Measurements from ENCODE around the gene FRMD8. TPM values are rescaled to one million over a fixed set of nuclear protein-coding genes. Genes with fewer than 3 reads are reported as not detected.
A peak's percentile ranks its signal among the peaks of the same experiment; 100 is the strongest.

The FRMD8 gene
- total RNA-seq, 1 donor from 2014 or later: 40.5 TPM

DNA sequence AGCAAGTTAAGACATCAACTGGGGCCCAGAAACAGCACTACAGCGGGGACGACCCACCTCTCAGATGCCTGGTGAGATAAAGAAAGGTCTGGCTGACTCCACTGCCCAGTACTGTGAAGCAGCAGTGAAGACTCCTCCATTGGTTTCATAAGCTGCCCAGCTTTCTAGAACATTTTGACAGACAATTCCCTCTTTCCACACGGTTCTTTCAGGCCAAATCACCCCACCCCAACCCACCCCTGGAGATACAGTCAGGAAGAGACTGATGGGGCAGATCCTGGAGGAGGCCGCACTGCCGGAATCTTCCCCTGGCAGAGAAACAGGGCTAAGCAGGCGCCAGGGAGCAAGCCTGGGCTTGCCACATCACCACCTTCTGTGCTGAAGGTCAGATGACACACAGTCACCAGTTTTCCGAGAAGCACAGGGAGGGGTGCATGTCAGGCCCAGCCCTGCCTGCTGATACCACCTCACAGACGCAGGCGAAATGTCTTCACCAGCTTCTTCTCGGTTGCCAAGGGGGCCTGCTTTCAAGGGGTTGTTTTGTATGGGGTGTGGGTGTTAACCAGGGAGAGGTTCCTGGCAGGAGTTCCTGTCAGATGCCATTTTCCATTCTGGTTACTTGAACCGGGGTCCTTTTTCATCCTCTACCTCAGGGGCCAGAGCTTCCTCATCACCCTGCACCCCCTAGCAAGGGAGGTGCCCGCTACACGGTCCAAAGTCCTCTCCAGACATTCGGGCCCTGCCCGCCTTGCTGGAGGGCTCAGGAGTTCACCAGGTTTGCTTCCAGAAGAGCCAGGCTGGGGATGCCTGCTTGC is 34.7 kb downstream of the FRMD8 start:
- Mint-ChIP-seq H3K9me3 (no peaks in the 10 kb centered on the region), H3K27ac (peak overlapping the region; percentile 99), H3K4me1 (ENCODE audit: low read depth) (peaks cover 66% of the 10 kb centered on the region), H3K4me3 (peak overlapping the region; percentile 99), H3K27me3 (ENCODE audit: insufficient read depth) (peaks cover 10% of the 10 kb centered on the region), H3K36me3 (ENCODE audit: low read depth) (peaks cover 34% of the 10 kb centered on the region)
- intact Hi-C loops (cut with micrococcal nuclease): loop anchor here (2.0 kb wide), 1 partner anchor 154 kb away; no protein-coding TSS in a partner anchor
- peak; percentile 89 for DNase-seq (ENCODE audit: low spot score)

DNA sequence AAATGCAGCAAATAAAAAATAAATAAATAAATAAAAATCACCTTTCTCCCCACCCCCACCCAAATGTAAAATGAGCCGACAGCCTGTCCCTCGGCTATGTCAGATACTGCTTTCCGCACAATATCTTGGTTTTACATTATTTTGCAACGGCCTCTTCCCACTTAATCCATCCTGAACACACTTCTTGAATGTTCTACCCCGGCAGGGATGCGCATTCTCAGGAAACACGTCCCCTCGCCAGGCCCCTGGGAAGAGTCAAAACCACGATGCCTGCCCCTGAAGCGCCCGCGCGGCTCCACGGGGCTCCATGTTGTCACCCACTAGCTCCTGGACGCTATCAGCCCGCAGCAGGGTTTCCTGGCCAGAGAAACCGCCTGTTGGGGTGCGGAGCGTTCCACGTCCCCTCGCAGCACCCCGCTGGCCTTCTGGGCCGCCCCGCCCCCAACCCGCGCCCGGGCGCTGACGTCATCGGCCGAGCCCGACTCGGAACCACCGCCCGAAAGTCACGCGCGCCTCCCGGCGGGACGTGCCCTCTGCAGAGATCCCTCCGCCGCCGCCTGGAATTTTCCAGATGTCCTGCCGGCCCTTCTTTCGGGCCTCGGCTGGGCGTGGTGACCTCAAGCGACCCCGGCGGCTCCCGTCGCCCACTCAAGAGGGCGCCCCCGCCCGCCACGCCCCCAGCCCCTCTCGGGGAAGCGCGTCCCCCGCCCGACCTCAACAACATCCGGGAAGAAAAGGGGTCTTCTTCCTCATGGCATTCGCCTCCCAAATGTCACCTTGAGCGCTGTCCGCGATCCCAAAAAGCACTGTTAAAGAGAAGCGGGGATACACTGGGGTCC is 35.6 kb downstream of the FRMD8 start:
- H3K27ac Mint-ChIP-seq: peak overlapping the region; percentile 99
- H3K36me3 Mint-ChIP-seq (ENCODE audit: low read depth): peaks cover 41% of the 10 kb centered on the region
- H3K9me3 Mint-ChIP-seq: no peaks in the 10 kb centered on the region
- H3K4me1 Mint-ChIP-seq (ENCODE audit: low read depth): peaks cover 66% of the 10 kb centered on the region
- DNase-seq (ENCODE audit: low spot score): peak; percentile 94
- peak overlapping the region; percentile 99 for H3K4me3 Mint-ChIP-seq
- H3K27me3 Mint-ChIP-seq (ENCODE audit: insufficient read depth): peaks cover 10% of the 10 kb centered on the region
- intact Hi-C loops (cut with micrococcal nuclease): loop anchor here (1.0 to 2.0 kb wide), 2 partner anchors 75 to 153 kb away; no protein-coding TSS in a partner anchor

DNA sequence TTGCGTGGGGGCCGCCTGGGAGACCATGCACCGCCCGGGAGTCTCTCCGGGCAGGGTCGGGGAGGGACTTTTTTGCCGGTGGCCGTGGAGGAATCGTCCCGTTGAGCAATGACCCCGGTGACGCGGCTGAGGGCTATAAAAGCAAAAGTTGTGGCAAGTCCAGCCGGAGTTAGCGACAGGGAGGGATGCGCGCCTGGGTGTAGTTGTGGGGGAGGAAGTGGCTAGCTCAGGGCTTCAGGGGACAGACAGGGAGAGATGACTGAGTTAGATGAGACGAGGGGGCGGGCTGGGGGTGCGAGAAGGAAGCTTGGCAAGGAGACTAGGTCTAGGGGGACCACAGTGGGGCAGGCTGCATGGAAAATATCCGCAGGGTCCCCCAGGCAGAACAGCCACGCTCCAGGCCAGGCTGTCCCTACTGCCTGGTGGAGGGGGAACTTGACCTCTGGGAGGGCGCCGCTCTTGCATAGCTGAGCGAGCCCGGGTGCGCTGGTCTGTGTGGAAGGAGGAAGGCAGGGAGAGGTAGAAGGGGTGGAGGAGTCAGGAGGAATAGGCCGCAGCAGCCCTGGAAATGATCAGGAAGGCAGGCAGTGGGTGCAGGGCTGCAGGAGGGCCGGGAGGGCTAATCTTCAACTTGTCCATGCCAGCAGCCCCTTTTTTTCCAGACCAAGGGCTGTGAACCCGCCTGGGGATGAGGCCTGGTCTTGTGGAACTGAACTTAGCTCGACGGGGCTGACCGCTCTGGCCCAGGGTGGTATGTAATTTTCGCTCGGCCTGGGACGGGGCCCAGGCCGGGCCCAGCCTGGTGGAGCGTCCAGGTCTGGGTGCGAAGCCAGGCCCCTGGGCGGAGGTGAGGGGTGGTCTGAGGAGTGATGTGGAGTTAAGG is 36.4 kb downstream of the FRMD8 start, which contains the start of gene NEAT1:
TSS of gene NEAT1 (plus strand) at position 166 of the 883 bp plus-strand sequence.
- peaks cover 49% of the 10 kb centered on the region for H3K36me3 Mint-ChIP-seq (ENCODE audit: low read depth)
- H3K4me3 Mint-ChIP-seq: peak within 1 kb of the TSS; percentile 99
- no peaks in the 10 kb centered on the region for H3K9me3 Mint-ChIP-seq
- peak within 1 kb of the TSS; percentile 99 for H3K27ac Mint-ChIP-seq
- peaks cover 10% of the 10 kb centered on the region for H3K27me3 Mint-ChIP-seq (ENCODE audit: insufficient read depth)
- intact Hi-C loops (cut with micrococcal nuclease): loop anchor here (1.0 kb wide), 1 partner anchor 74 kb away; no protein-coding TSS in a partner anchor
- H3K4me1 Mint-ChIP-seq (ENCODE audit: low read depth): peaks cover 66% of the 10 kb centered on the region
- DNase-seq (ENCODE audit: low spot score): peak; percentile 96

DNA sequence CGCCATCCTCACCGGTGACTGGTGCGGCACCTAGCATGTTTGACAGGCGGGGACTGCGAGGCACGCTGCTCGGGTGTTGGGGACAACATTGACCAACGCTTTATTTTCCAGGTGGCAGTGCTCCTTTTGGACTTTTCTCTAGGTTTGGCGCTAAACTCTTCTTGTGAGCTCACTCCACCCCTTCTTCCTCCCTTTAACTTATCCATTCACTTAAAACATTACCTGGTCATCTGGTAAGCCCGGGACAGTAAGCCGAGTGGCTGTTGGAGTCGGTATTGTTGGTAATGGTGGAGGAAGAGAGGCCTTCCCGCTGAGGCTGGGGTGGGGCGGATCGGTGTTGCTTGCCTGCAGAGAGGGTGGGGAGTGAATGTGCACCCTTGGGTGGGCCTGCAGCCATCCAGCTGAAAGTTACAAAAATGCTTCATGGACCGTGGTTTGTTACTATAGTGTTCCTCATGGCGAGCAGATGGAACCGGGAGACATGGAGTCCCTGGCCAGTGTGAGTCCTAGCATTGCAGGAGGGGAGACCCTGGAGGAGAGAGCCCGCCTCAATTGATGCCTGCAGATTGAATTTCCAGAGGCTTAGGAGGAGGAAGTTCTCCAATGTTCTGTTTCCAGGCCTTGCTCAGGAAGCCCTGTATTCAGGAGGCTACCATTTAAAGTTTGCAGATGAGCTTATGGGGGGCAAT is 37.2 kb downstream of the FRMD8 start:
- H3K36me3 Mint-ChIP-seq (ENCODE audit: low read depth): peaks cover 55% of the 10 kb centered on the region
- intact Hi-C loops (cut with micrococcal nuclease): no loop called here
- H3K4me1 Mint-ChIP-seq (ENCODE audit: low read depth): peaks cover 66% of the 10 kb centered on the region
- H3K4me3 Mint-ChIP-seq: peak overlapping the region; percentile 99
- H3K27ac Mint-ChIP-seq: peak overlapping the region; percentile 99
- peaks cover 10% of the 10 kb centered on the region for H3K27me3 Mint-ChIP-seq (ENCODE audit: insufficient read depth)
- no peaks in the 10 kb centered on the region for H3K9me3 Mint-ChIP-seq
- peak; percentile 29 for DNase-seq (ENCODE audit: low spot score)

DNA sequence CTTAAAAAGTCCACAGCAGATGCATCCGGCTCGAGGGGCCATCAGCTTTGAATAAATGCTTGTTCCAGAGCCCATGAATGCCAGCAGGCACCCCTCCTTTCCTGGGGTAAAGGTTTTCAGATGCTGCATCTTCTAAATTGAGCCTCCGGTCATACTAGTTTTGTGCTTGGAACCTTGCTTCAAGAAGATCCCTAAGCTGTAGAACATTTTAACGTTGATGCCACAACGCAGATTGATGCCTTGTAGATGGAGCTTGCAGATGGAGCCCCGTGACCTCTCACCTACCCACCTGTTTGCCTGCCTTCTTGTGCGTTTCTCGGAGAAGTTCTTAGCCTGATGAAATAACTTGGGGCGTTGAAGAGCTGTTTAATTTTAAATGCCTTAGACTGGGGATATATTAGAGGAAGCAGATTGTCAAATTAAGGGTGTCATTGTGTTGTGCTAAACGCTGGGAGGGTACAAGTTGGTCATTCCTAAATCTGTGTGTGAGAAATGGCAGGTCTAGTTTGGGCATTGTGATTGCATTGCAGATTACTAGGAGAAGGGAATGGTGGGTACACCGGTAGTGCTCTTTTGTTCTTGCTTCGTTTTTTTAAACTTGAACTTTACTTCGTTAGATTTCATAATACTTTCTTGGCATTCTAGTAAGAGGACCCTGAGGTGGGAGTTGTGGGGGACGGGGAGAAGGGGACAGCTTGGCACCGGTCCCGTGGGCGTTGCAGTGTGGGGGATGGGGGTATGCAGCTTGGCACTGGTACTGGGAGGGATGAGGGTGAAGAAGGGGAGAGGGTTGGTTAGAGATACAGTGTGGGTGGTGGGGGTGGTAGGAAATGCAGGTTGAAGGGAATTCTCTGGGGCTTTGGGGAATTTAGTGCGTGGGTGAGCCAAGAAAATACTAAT is 38.0 kb downstream of the FRMD8 start:
- no peaks in the 10 kb centered on the region for H3K9me3 Mint-ChIP-seq
- intact Hi-C loops (cut with micrococcal nuclease): no loop called here
- H3K27me3 Mint-ChIP-seq (ENCODE audit: insufficient read depth): peaks cover 10% of the 10 kb centered on the region
- H3K4me1 Mint-ChIP-seq (ENCODE audit: low read depth): peaks cover 67% of the 10 kb centered on the region
- peak overlapping the region; percentile 99 for H3K27ac Mint-ChIP-seq
- H3K36me3 Mint-ChIP-seq (ENCODE audit: low read depth): peaks cover 57% of the 10 kb centered on the region
- peak overlapping the region; percentile 99 for H3K4me3 Mint-ChIP-seq
- DNase-seq (ENCODE audit: low spot score): peak; percentile 44

DNA sequence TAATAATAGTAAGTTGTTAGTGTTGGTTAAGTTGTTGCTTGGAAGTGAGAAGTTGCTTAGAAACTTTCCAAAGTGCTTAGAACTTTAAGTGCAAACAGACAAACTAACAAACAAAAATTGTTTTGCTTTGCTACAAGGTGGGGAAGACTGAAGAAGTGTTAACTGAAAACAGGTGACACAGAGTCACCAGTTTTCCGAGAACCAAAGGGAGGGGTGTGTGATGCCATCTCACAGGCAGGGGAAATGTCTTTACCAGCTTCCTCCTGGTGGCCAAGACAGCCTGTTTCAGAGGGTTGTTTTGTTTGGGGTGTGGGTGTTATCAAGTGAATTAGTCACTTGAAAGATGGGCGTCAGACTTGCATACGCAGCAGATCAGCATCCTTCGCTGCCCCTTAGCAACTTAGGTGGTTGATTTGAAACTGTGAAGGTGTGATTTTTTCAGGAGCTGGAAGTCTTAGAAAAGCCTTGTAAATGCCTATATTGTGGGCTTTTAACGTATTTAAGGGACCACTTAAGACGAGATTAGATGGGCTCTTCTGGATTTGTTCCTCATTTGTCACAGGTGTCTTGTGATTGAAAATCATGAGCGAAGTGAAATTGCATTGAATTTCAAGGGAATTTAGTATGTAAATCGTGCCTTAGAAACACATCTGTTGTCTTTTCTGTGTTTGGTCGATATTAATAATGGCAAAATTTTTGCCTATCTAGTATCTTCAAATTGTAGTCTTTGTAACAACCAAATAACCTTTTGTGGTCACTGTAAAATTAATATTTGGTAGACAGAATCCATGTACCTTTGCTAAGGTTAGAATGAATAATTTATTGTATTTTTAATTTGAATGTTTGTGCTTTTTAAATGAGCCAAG is 38.9 kb downstream of the FRMD8 start:
- Mint-ChIP-seq H3K9me3 (no peaks in the 10 kb centered on the region), H3K27ac (peak overlapping the region; percentile 99), H3K4me1 (ENCODE audit: low read depth) (peaks cover 70% of the 10 kb centered on the region), H3K4me3 (peak overlapping the region; percentile 99), H3K36me3 (ENCODE audit: low read depth) (peaks cover 60% of the 10 kb centered on the region), H3K27me3 (ENCODE audit: insufficient read depth) (peaks cover 10% of the 10 kb centered on the region)
- intact Hi-C loops (cut with micrococcal nuclease): no loop called here
- DNase-seq (ENCODE audit: low spot score): peak; percentile 75

DNA sequence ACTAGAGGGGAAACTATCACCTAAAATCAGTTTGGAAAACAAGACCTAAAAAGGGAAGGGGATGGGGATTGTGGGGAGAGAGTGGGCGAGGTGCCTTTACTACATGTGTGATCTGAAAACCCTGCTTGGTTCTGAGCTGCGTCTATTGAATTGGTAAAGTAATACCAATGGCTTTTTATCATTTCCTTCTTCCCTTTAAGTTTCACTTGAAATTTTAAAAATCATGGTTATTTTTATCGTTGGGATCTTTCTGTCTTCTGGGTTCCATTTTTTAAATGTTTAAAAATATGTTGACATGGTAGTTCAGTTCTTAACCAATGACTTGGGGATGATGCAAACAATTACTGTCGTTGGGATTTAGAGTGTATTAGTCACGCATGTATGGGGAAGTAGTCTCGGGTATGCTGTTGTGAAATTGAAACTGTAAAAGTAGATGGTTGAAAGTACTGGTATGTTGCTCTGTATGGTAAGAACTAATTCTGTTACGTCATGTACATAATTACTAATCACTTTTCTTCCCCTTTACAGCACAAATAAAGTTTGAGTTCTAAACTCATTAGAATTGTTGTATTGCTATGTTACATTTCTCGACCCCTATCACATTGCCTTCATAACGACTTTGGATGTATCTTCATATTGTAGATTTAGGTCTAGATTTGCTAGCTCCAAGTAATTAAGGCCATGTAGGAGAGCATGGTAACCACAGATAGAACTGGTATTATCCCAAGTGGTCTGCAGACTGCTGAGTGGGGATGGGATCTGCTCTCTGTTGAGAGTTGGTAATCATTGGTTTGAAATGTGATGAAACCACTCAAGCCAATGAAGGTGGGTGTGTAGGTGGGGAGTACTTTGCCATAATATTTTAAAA is 39.8 kb downstream of the FRMD8 start:
- Mint-ChIP-seq H3K27ac (peak overlapping the region; percentile 99), H3K27me3 (ENCODE audit: insufficient read depth) (peaks cover 10% of the 10 kb centered on the region), H3K4me1 (ENCODE audit: low read depth) (peaks cover 71% of the 10 kb centered on the region), H3K4me3 (peak overlapping the region; percentile 99), H3K9me3 (no peaks in the 10 kb centered on the region), H3K36me3 (ENCODE audit: low read depth) (peaks cover 62% of the 10 kb centered on the region)
- intact Hi-C loops (cut with micrococcal nuclease): loop anchor here (1.0 to 2.0 kb wide), 5 partner anchors 8 to 145 kb away; partner anchors contain the start of gene ZNRD2
- no peak for DNase-seq (ENCODE audit: low spot score)

DNA sequence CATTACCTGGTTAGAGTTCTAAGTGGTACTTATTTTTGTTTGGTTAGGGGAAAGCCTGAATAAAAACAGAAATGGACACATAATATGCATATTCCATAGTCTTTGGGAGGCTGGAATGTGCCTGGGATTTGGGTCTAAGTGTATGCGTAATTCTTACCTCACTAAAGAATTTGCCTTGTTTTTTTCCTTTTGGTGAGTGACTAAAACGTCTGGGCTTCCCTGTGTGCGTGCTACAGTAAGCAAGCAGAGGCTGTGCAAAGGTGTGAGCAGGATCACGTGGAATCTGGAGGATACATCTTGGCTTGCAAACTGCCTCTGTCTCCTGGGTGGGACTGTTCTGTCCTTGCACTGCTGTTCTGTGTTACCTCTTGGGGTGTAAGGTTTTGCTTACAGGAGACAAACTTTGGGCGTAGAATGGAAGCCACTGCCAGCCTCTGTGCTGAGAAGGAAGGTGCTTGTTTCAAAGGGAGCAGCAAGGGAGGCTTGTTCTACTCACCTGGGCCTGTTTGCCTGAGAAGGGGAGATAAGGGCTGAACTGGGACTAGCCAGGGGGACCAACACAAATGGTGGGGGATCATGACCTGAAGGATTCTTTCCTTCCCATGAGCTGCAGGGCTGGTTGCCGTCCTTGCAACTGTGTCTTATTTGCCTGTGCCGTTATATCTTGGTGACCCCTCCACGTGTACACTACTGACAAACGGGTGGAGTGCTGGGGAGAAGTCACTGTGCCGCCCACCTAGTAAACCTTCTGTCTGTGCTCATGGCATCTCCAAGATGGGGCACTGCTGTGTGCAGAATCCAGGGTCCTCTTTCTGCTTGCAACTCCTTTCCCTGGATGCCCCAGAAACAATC is 40.6 kb downstream of the FRMD8 start:
- no peak for DNase-seq (ENCODE audit: low spot score)
- intact Hi-C loops (cut with micrococcal nuclease): loop anchor here (1.0 to 2.0 kb wide), 5 partner anchors 9 to 144 kb away; partner anchors contain the start of gene ZNRD2
- H3K4me3 Mint-ChIP-seq: peak overlapping the region; percentile 99
- peak overlapping the region; percentile 99 for H3K27ac Mint-ChIP-seq
- H3K36me3 Mint-ChIP-seq (ENCODE audit: low read depth): peaks cover 63% of the 10 kb centered on the region
- peaks cover 76% of the 10 kb centered on the region for H3K4me1 Mint-ChIP-seq (ENCODE audit: low read depth)
- H3K9me3 Mint-ChIP-seq: no peaks in the 10 kb centered on the region
- H3K27me3 Mint-ChIP-seq (ENCODE audit: insufficient read depth): peaks cover 10% of the 10 kb centered on the region
